Hindlimb muscle (tissue), 1 donor: ENCODE measurements around the gene LARP4B. TPM values are rescaled to one million over a fixed set of nuclear protein-coding genes. Genes with fewer than 3 reads are reported as not detected.
"Not testable (repeated sequence)": the region's sequence is repeated elsewhere in the genome, so short reads cannot be mapped to it uniquely, and the experiment has no call there.

Experiments used
- DNase-seq: peaks from one replicate; pipeline ENCODE4 v3.0.0-alpha.2; 2013
- polyA plus RNA-seq: library from polyadenylated mRNA; unstranded; fragments of 120-200 nt; gene quantifications from one replicate; pipeline ENCODE4 v1.2.1, GENCODE V29; 2013; ENCODE audit not compliant: insufficient read length

The LARP4B gene
- polyA plus RNA-seq, 1 donor = 91.2 TPM

- DNase-seq = no peak
Measured at GRCh38 chr10:958106-958505, 26.6 kb upstream of the LARP4B start.

GRCh38 chr10:955820-956217 is 24.3 kb upstream of the LARP4B start:
- no peak for DNase-seq

GRCh38 chr10:955127-955819 is 23.8 kb upstream of the LARP4B start:
- DNase-seq = no peak

- DNase-seq = no peak
Measured at GRCh38 chr10:954396-954795, 22.9 kb upstream of the LARP4B start.

- DNase-seq = no peak
Measured at GRCh38 chr10:953836-954235, 22.3 kb upstream of the LARP4B start.

- DNase-seq = no peak
Measured at GRCh38 chr10:949446-949845, 17.9 kb upstream of the LARP4B start.

GRCh38 chr10:948347-948746 is 16.8 kb upstream of the LARP4B start:
- DNase-seq = no peak

- no peak for DNase-seq
Measured at GRCh38 chr10:947881-948280, 16.4 kb upstream of the LARP4B start.

GRCh38 chr10:947051-947450 is 15.5 kb upstream of the LARP4B start:
- DNase-seq = no peak

- DNase-seq = no peak
Measured at GRCh38 chr10:945778-946177, 14.3 kb upstream of the LARP4B start.

GRCh38 chr10:944034-944831 is 12.7 kb upstream of the LARP4B start:
- DNase-seq = peak; percentile 22

GRCh38 chr10:943334-944033 is 12.0 kb upstream of the LARP4B start:
- no peak for DNase-seq

- DNase-seq = no peak
Measured at GRCh38 chr10:938941-939678, 7.6 kb upstream of the LARP4B start.

GRCh38 chr10:934746-935406 is 3.4 kb upstream of the LARP4B start:
- DNase-seq = no peak

- DNase-seq = not testable (repeated sequence)
Measured at GRCh38 chr10:934165-934564, 2.7 kb upstream of the LARP4B start.

- DNase-seq = no peak
Measured at GRCh38 chr10:932589-932988, 1.1 kb upstream of the LARP4B start.

GRCh38 chr10:930625-931325 is 730 bp downstream of the LARP4B start:
- no peak for DNase-seq

GRCh38 chr10:929960-930624 is 1.4 kb downstream of the LARP4B start:
- no peak for DNase-seq

GRCh38 chr10:927131-927530 is 4.4 kb downstream of the LARP4B start:
- DNase-seq = no peak

- no peak for DNase-seq
Measured at GRCh38 chr10:926075-926698, 5.3 kb downstream of the LARP4B start.

- DNase-seq = no peak
Measured at GRCh38 chr10:924524-924859, 7.0 kb downstream of the LARP4B start.
